Colonic mucosa (tissue), 4 donors: ENCODE data around the gene ANGPTL4. TPM values are rescaled to one million over a fixed set of nuclear protein-coding genes. Genes with fewer than 3 reads are reported as not detected.
"Not testable (repeated sequence)": the region's sequence is repeated elsewhere in the genome, so short reads cannot be mapped to it uniquely, and the experiment has no call there.

Experiments used
- DNase-seq: peaks from one replicate; pipeline ENCODE4 v3.0.0-alpha.2; 2020
- H3K27ac ChIP-seq: fragments of 200-600 bp; one replicate; pipeline ENCODE4 v1.8.0; 2021
- H3K27me3 ChIP-seq: fragments of 200-600 bp; one replicate; pipeline ENCODE4 v1.8.0; 2021
- H3K36me3 ChIP-seq: fragments of 200-600 bp; one replicate; pipeline ENCODE4 v1.8.0; 2021
- H3K4me1 ChIP-seq: fragments of 200-600 bp; one replicate; pipeline ENCODE4 v1.8.0; 2021; ENCODE audit warnings: mild to moderate bottlenecking
- H3K4me3 ChIP-seq: fragments of 200-600 bp; one replicate; pipeline ENCODE4 v1.8.0; 2021
- H3K9ac ChIP-seq, 2 donors: one replicate each; pipeline ENCODE4 v1.7.0; 2013; ENCODE audit warnings: control low read depth in 2 of 2, low read depth in 2 of 2, low read length in 2 of 2
- H3K9me3 ChIP-seq: fragments of 200-600 bp; one replicate; pipeline ENCODE4 v1.8.0; 2021
- CTCF ChIP-seq: fragments of 200-600 bp; IDR thresholded peaks from one replicate; pipeline ENCODE4 v1.8.0; 2022; ENCODE audit warnings: antibody characterized with exemption, mild to moderate bottlenecking
- intact Hi-C: fragments of 100-400 bp; cut with DNase I; formaldehyde crosslinking; loops from one replicate; pipeline ENCODE4 v1.14.1; 2022
- total RNA-seq, 2 donors: library from RNA; stranded (reverse); fragmentation: NEBNext Ultra II Directional in 1 of 2; extraction: Animal tissue kit (Norgen Biotek cat#: 25700) in 1 of 2; gene quantifications; one replicate each; pipeline ENCODE4 v1.2.1, GENCODE V29; 2021
- donor health status: healthy.
- donor health status: DM: no; HTN: no; CAD: no.
- donor health status: DM: no; HTN: no; CAD: no.

ANGPTL4 gene
- total RNA-seq, result 1 to 10 TPM; 7.7 to 8.1 TPM

GRCh38 chr19:8363803-8364771 lies at the start of gene ANGPTL4:
TSS of gene ANGPTL4 (plus strand) at chr19:8364155. CDS start at chr19:8364322, 167 bp downstream.
- Histone ChIP-seq H3K4me3 (peak within 1 kb of the TSS; percentile 50), H3K4me1 (peaks cover 17% of the 10 kb centered on the region), H3K9ac (peak within 1 kb of the TSS; percentile 73), H3K27me3 (no peaks in the 10 kb centered on the region), H3K9me3 (no peaks in the 10 kb centered on the region), H3K27ac (peak within 1 kb of the TSS; percentile 73), H3K36me3 (no peaks in the 10 kb centered on the region)
- TF ChIP-seq CTCF, result no peak
- peak; percentile 81 for DNase-seq
- intact Hi-C loops, result no loop called here

DNA sequence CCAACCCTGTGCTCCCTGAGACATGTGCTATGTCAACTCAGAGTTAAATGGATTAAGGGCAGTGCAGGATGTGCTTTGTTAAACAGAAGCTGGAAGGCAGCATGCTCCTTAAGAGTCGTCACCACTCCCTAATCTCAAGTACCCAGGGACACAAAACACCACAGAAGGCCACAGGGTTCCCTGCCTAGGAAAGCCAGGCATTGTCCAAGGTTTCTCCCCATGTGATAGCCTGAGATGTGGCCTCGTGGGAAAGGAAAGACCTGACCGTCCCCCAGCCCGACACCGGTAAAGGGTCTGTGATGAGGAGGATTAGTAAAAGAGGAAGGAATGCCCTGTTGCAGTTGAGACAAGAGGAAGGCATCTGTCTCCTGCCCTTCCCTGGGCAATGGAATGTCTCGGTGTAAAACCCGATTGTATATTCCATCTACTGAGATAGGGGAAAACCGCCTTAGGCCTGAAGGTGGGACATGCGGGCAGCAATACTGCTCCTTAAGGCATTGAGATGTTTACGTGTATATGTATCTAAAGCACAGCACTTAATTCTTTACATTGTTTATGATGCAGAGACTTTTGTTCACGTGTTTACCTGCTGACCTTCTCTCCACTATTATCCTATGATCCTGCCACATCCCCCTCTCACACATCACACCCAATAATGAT lies 48.8 kb upstream of the ANGPTL4 start:
- H3K36me3 ChIP-seq, intact Hi-C loops: not testable (repeated sequence)

GRCh38 chr19:8316351-8317125 lies 47.4 kb upstream of the ANGPTL4 start:
- H3K9ac ChIP-seq, result no peak overlapping the region
- peaks cover 7% of the 10 kb centered on the region for H3K36me3 ChIP-seq
- H3K9me3 ChIP-seq, result no peaks in the 10 kb centered on the region
- no peak overlapping the region for H3K27ac ChIP-seq
- intact Hi-C loops, result no loop called here
- H3K4me1 ChIP-seq, result no peaks in the 10 kb centered on the region
- no peaks in the 10 kb centered on the region for H3K27me3 ChIP-seq
- no peak overlapping the region for H3K4me3 ChIP-seq
- TF ChIP-seq CTCF, result no peak
- DNase-seq, result no peak

More for the DNA sequence above, 48.8 kb upstream of the ANGPTL4 start:
- not testable (repeated sequence) for DNase-seq, H3K9me3 ChIP-seq, H3K4me1 ChIP-seq, H3K9ac ChIP-seq, H3K4me3 ChIP-seq, H3K27ac ChIP-seq, H3K27me3 ChIP-seq

- H3K27ac ChIP-seq, H3K27me3 ChIP-seq, DNase-seq, H3K4me3 ChIP-seq, H3K36me3 ChIP-seq, H3K9ac ChIP-seq, H3K4me1 ChIP-seq, H3K9me3 ChIP-seq, intact Hi-C loops: not testable (repeated sequence)
These were observed 45.1 kb upstream of the ANGPTL4 start for GRCh38 chr19:8318835-8319234.

- Histone ChIP-seq H3K9ac (peak overlapping the region; percentile 90 to 94), H3K36me3 (no peaks in the 10 kb centered on the region), H3K27me3 (no peaks in the 10 kb centered on the region), H3K4me1 (no peaks in the 10 kb centered on the region), H3K27ac (no peak overlapping the region), H3K9me3 (no peaks in the 10 kb centered on the region), H3K4me3 (peak overlapping the region; percentile 97)
- DNase-seq, result no peak
- TF ChIP-seq CTCF, result no peak
- intact Hi-C loops, result loop anchor here (5.0 kb wide), 1 partner anchor 48 kb away; no protein-coding TSS in a partner anchor
These were observed 44.0 kb upstream of the ANGPTL4 start for GRCh38 chr19:8319807-8320520.
